Raji (cell line): ENCODE results near the gene OR4D10.

Source experiments
- POLR2A ChIP-seq: IDR thresholded peaks from 2 replicates; pipeline ENCODE4 v1.6.1; 2011; ENCODE audit warnings: low read depth, low read length, control low read depth; ENCODE audit not compliant: insufficient read depth

The OR4D10 gene

DNA sequence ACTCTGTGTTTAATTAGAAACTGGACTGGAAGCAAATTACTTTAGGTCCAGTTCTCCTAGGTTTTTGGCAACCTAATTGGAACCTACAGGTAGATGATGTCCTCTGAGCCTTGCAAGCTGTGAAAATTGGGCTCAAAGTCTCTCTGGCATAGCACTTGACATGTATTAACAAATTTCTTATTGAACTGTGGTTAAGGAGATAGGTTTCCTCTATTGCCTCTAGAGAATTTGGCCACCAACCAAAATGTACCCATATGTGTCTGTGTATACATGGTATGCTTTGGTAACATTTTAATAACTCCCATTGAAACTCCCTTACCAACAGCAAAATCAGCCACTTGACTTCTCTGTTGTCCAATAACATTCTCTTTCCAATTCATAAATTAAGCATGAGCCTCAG is at the start of gene OR4D10:
Gene OR4D10, plus strand, starts transcription at position 301 of the 400 bp plus-strand sequence. CDS start 4,115 bp downstream, outside the sequence.
- TF ChIP-seq POLR2A, result no peak

DNA sequence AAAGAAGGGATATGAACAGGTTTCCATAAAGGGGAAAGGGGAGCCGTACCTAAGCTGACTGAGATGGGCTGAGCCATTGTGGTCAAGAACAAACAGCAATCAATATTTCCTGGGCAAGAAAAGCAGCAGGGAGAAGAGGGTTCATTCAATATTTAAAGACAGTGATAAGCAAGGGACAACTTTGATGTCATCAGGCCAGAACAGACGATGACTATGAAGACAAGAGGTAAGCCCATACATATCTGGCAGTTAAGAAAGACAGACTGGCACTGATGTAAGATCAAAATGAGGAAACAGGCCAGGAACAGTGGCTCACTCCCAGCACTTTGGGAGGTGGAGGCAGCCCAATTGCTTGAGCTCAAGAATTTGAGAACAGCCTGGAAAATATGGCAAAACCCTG is 49.3 kb upstream of the OR4D10 start:
- TF ChIP-seq POLR2A, result no peak

DNA sequence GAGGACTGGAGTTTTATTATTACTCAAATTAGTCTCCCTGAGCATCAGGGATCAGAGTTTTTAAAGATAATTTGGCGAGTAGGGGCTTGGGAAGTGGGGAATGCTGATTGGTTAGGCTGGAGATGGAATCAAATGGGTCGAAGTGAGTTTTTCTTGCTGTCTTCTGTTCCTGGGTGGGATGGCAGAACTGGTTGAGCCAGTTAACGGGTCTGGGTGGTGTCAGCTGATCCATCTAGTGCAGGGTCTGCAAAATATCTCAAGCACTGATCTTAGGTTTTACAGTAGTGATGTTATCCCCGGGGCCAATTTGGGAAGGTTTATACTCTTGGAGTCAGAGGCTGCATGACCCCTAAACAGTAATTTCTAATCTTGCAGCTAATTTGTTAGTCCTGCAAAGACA is 48.0 kb upstream of the OR4D10 start:
- no peak for TF ChIP-seq POLR2A

DNA sequence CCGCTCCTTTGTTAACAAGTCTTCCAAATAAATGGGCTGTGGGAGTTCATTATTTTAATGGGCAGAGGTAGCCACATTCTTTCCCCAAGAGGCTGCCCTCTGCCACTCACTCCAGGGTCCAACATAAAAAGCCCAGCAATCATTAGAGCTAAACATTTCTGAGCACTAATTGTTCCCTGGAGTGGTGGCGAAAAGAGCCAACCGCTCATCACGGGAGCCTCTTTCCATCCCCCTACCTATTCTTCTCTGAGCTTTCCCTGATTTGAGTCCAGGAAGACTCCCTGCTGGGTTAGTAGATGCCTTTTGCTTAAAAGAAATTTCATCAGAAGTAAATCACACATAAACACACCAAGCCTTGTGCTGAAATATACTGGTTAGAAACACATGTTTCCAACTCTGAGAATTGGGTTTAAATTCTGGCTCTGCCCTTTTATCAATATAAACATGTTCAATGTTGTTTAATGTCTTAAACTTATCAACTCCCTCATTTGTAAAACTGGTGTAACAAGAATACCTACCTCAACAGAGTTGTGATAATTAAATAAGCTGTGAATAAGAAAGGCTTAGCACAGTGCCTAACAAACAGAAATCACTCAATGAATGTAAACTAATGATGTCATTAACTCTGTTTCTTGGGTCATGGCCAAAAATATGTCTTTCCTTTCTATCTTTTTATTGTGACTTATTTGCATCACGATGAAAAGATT is 46.6 kb upstream of the OR4D10 start, which contains the start of gene OR5A2:
Gene OR5A2, minus strand, starts transcription at position 53 of the 707 bp plus-strand sequence. CDS start 3,460 bp downstream, outside the sequence.
- no peak for TF ChIP-seq POLR2A

DNA sequence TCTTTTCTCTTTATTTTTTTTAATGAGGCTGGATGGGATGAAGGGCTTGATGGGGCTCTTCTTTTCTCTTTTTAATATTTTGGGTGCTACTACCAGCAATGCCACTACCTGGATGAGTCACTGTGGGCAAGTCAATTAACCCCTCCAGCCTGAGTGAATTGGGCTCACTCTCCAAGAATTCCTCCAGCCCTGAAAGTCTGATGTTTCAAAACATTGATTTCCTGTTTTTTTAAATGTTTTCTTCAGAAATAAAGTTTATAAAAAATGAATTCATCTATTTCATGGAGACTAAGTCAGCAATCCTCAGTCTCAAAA is 46.1 kb upstream of the OR4D10 start:
- no peak for TF ChIP-seq POLR2A

DNA sequence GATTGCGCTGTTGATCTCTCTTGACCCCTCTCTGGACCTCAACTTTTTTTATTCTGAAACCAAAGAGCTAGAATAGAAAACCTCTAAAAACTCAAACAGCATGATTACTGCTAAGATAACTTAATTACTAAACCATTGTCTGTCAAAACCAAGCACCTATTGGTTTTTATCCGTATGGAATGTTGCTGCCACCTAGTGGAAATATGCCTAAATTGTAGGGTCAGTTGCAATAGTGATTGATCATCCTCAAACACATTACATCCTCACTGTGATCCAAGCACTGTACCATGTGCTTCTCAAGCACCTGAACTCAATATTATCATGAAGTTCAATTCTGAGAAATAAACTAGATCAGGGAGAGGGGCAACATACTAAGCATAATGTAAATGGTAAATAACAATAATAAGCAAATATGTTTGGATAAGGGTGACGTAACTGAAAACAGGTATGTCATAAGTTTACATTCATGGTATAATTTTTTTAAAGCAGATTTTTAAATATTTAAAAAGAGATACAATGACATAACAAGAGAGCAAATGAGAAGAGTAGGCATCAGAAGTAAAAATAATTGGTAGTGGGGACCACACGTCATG is 43.1 kb upstream of the OR4D10 start:
- no peak for TF ChIP-seq POLR2A

DNA sequence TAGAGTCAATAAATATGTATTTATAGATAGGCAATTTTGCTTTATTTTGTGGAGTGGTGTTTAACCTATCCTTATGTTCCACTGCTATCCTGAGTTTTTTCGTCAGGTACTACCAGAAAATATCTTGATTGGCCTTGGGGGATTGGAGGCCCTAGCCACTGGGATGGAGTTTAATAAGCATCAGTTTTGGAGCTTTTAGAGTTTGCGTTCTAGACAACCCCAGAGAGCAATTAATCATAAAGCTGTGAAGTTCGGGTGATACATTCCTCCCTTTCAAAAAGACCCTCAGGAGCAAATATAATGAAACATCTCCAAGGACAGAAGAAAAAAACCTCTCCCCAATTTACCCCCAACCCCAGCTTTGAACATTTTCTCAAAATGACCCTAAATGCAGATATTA is 36.9 kb upstream of the OR4D10 start, which contains the start of gene OR5A1:
Gene OR5A1, plus strand, starts transcription at position 301 of the 400 bp plus-strand sequence. CDS start 6,700 bp downstream, outside the sequence.
- no peak for TF ChIP-seq POLR2A

DNA sequence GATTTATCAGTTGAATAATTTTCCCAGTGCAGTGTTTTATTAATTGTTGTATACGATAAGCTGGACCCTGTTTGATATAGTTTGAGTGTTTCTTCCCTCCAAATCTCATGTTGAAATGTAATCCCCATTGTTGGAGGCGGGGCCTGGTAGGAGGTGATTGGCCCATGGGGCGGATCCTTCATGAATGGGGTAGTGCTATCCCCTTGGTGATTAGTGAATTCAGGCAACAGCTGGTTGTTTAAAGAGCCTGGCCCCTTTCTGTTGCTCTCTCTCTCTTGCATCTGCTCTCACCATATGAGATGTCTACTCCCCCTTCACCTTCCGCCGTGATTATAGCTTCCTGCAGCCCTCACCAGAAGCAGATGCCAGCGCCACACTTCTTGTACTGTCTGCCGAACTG is 35.3 kb upstream of the OR4D10 start:
- no peak for TF ChIP-seq POLR2A

DNA sequence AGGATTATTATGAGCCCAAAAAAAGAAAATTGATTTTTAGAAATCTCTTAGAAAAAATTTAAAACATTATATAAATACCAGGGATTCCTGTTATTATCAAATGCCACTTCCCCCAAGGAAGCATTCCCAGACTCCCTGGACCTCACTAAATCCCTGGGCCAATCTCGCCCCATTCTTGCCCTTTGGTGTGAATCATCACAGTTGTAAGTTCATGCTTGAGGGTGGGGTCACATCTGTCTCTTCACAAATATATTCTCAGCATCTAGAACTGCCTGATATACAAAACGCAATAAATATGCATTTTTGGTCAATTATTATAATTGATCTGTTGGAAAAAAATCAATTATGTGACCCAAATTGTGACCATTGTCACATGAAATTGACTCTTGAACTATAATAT is 24.6 kb upstream of the OR4D10 start:
- no peak for TF ChIP-seq POLR2A

DNA sequence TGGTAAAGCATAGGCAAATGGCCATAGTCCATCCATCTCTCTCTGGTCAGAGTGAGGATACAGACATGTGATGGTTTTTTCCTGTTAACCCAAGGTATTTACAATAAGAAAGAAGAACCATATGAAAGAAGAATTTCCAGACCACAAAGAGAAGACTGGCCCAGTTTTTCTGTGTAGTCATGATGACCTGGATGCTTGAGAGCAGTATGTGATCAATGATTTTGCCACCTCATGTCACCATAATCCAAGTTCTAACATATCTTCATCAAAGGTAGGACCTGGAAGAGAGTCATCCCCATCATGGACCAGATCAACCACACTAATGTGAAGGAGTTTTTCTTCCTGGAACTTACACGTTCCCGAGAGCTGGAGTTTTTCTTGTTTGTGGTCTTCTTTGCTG is 16.5 kb upstream of the OR4D10 start, which contains the start of gene OR4D6:
Gene OR4D6, plus strand, starts transcription at position 301 of the 400 bp plus-strand sequence. Its CDS starts 0 bp downstream, at position 301.
- no peak for TF ChIP-seq POLR2A

DNA sequence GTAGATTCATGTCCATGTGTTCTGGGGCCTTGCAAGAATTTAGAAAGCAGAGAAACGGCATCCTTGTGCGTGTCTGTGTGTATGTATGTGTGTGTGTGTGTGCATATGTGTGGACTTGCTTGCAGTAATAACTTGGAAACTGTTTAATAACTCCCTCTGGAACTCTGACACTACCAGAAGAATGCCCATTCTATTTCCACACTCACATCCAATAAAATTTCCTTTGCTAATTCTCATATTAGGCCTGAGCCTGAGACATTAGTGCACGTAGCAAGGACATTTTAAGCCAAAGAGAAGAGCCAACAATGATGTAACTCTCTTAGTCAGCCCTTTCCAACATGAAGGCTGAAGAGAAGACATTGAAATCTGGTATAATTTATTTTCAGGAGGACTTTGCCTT is 13.2 kb upstream of the OR4D10 start:
- TF ChIP-seq POLR2A, result no peak

DNA sequence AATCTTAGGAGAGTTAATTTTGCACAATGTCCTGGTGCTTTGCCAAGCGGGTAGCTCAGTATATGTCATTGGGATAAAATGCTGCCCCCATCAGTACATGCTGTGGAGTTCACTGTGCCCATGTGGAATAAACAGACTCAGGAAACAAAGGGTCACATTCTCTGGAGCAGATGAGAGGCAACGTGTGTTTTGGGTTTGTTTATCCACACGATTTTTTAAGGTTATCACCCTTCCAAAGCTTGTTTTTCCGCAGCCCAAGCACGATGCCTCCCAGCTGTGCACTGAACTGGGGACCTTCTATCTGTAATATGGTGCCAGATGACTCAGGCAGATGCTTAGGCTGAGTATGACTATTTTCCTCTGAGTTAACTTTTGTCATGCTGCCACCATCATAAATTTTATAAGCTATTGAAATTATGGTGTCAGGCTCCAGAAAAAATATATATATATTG is 9.9 kb upstream of the OR4D10 start:
- TF ChIP-seq POLR2A, result no peak

DNA sequence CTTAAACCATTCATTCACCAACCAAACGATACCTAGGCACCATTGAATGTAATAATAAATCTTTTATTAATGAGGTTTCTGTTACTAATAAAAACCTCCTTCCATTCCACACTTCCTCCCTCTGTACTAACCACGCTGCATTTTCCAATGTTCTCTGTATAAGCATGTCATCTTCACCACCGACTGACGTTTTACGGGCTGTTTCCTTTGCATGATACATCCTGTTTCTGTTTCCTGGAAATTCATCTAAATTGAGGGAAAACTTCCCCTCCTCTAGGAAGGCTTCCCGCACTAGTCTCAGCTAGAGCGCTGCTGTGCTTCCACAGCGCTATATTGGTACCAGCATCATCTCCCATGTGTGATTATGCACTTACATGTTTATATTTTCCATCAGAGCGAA is 2.1 kb downstream of the OR4D10 start:
- no peak for TF ChIP-seq POLR2A

DNA sequence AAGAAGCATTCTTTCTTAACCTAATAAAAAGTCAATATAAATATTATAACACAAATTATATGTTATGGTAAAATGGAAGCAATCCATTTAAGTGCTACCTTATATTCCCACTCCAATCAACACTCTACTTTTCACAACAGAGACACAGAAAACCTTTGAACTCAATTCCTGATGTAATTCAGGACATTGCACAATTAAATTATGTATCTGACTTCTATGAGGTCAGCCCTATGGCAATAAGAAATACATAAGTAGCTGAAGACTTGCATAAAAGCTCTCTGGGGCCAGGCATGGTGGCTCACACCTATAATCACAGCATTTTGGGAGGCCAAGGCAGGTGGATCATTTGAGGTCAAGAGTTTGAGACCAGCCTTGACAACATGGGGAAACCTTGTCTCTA is 6.8 kb downstream of the OR4D10 start:
- no peak for TF ChIP-seq POLR2A

DNA sequence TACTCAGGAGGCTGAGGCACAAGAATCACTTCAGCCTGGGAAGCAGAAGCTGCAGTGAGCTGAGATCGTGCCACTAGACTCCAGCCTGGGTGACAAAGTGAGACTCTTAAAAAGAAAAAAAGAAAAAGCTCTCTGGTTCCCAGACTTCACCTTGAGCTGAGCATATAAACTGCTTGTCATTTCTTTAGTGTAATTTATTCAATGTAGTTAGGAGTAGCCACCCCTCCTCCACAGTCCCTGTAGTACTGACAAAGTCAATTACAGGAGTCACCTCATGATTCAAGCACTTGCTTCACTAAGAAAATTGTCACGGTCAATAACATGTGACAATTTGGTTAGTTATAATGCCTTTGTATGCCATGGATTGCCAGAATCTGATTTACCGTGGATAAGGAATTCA is 7.2 kb downstream of the OR4D10 start:
- no peak for TF ChIP-seq POLR2A

DNA sequence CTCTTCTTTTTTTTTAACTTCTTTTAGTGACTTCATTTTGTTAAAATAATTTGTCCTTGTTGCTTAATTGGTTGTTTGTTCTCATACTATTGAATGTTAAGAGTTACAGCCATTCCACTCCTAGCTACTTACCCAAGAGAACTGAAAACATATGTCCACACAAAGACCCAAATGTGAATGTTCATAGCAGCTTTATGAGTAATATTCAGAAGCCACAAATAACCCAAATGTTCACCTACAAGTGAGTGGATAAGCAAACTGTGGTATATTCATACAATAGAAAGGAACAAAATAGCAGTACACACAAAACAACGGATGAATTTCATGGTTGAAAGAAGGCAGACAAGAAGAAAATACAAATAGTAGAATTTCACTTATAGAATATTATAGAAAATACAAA is 28.8 kb downstream of the OR4D10 start:
- no peak for TF ChIP-seq POLR2A
